HG03097 (cell line): ENCODE results near the gene ZNF618.
"Not testable (repeated sequence)": the region's sequence is repeated elsewhere in the genome, so short reads cannot be mapped to it uniquely, and the experiment has no call there.

ENCODE experiments used
- ATAC-seq: cut with Tn5 transposase; IDR thresholded peaks from one replicate; pipeline ENCODE4 v1.9.1; 2021; ENCODE audit not compliant: unreplicated experiment, low FRiP score

Gene ZNF618

GRCh38 chr9:113984639-113985380 is 108.7 kb downstream of the ZNF618 start:
- no peak for ATAC-seq

- ATAC-seq, result no peak
Observed at GRCh38 chr9:113985968-113986585, 110.0 kb downstream of the ZNF618 start.

GRCh38 chr9:113986931-113987330 is 110.8 kb downstream of the ZNF618 start:
- no peak for ATAC-seq

GRCh38 chr9:113987526-113987925 is 111.4 kb downstream of the ZNF618 start:
- ATAC-seq, result no peak

- ATAC-seq, result no peak
Observed at GRCh38 chr9:113988385-113989016, 112.4 kb downstream of the ZNF618 start.

GRCh38 chr9:113989017-113989713 is 113.1 kb downstream of the ZNF618 start:
- no peak for ATAC-seq

- ATAC-seq, result no peak
Observed at GRCh38 chr9:113989714-113990569, 113.8 kb downstream of the ZNF618 start.

GRCh38 chr9:113990570-113990907 is 114.4 kb downstream of the ZNF618 start:
- ATAC-seq, result no peak

- no peak for ATAC-seq
Observed at GRCh38 chr9:113990975-113991471, 114.9 kb downstream of the ZNF618 start.

- ATAC-seq, result no peak
Observed at GRCh38 chr9:113991714-113992113, 115.6 kb downstream of the ZNF618 start.

GRCh38 chr9:113992276-113992951 is 116.3 kb downstream of the ZNF618 start:
- no peak for ATAC-seq

GRCh38 chr9:113992994-113993393 is 116.9 kb downstream of the ZNF618 start:
- ATAC-seq, result no peak

- no peak for ATAC-seq
Observed at GRCh38 chr9:113993838-113994540, 117.9 kb downstream of the ZNF618 start.

GRCh38 chr9:113995401-113995800 is 119.3 kb downstream of the ZNF618 start:
- ATAC-seq, result no peak

- no peak for ATAC-seq
Observed at GRCh38 chr9:113995963-113996362, 119.9 kb downstream of the ZNF618 start.

- no peak for ATAC-seq
Observed at GRCh38 chr9:113996531-113997001, 120.5 kb downstream of the ZNF618 start.

GRCh38 chr9:113997064-113997463 is 121.0 kb downstream of the ZNF618 start:
- not testable (repeated sequence) for ATAC-seq

GRCh38 chr9:113997610-113998009 is 121.5 kb downstream of the ZNF618 start:
- no peak for ATAC-seq

GRCh38 chr9:113998114-113998513 is 122.0 kb downstream of the ZNF618 start:
- no peak for ATAC-seq
